Transverse colon (tissue), 4 donors: ENCODE measurements around the gene DOCK1. TPM values are rescaled to one million over a fixed set of nuclear protein-coding genes. Genes with fewer than 3 reads are reported as not detected.

ENCODE experiments used
- DNase-seq: peaks from one replicate; pipeline ENCODE4 v3.0.0-alpha.2; 2019
- H3K27ac ChIP-seq, 4 donors: fragments of 200-600 bp; sonication (generic); 2 replicates each; pipeline ENCODE4 v1.5.1; 2016 to 2018; ENCODE audit warnings: inconsistent platforms in 4 of 4
- H3K27me3 ChIP-seq: fragments of 200-600 bp; sonication (generic); 2 replicates; pipeline ENCODE4 v1.5.1; 2017; ENCODE audit warnings: inconsistent platforms
- H3K36me3 ChIP-seq, 4 donors: fragments of 200-600 bp; sonication (generic); 2 replicates each; pipeline ENCODE4 v1.5.1; 2017 to 2019; ENCODE audit warnings: inconsistent platforms in 4 of 4
- H3K4me1 ChIP-seq, 4 donors: fragments of 200-600 bp; sonication (generic); 2 replicates each; pipeline ENCODE4 v1.5.1; 2017 to 2020; ENCODE audit warnings: inconsistent platforms in 4 of 4
- H3K4me3 ChIP-seq, 4 donors: fragments of 200-600 bp; sonication (generic); 1 replicate in 1 of 4; 2 replicates in 3 of 4; pipeline versions ENCODE4 v1.5.1 to v1.6.1; 2017 to 2019; ENCODE audit warnings: inconsistent platforms in 4 of 4
- H3K9me3 ChIP-seq, 2 donors: fragments of 200-600 bp; sonication (generic); 2 replicates each; pipeline ENCODE4 v1.5.1; 2017 to 2019; ENCODE audit warnings: inconsistent platforms in 2 of 2
- EP300 ChIP-seq: sonication (generic); formaldehyde crosslinking; IDR thresholded peaks from one replicate; pipeline ENCODE4 v1.6.1; 2017; ENCODE audit warnings: antibody characterized with exemption, low read depth
- POLR2A ChIP-seq: fragments of 450-650 bp; IDR thresholded peaks from one replicate; pipeline ENCODE4 v1.6.1; 2016; ENCODE audit warnings: antibody characterized with exemption, mild to moderate bottlenecking, moderate library complexity
- POLR2AphosphoS5 ChIP-seq, 3 donors: sonication (generic); formaldehyde crosslinking; IDR thresholded peaks; one replicate each; pipeline ENCODE4 v1.6.1; 2016; ENCODE audit warnings: antibody characterized with exemption in 3 of 3
- WGBS, 2 donors: methylation state at CpG; one replicate each; pipeline ENCODE4 v1.1.5; 2018; ENCODE audit warnings: low coverage in 1 of 2; 5-methylcytosine and 5-hydroxymethylcytosine counted together
- in situ Hi-C, 4 donors: fragments of 200-750 bp; cut with MboI; loops; one replicate each; pipeline versions ENCODE4 v1.15.0 to v1.15.1; 2017; ENCODE audit warnings: low sequenced_read_pairs in 3 of 4, low pct_ligation_motif_present in 1 of 4, low pct_unique_long_range_greater_than_20kb in 1 of 4
- intact Hi-C: fragments of 100-400 bp; cut with DNase I; formaldehyde crosslinking; loops from one replicate; pipeline ENCODE4 v1.15.1; 2023; ENCODE audit warnings: low total_unique reads
- total RNA-seq, 4 donors: library from RNA; depleted of rRNA; stranded (reverse); fragments of >200 nt; gene quantifications; one replicate each; pipeline ENCODE4 v1.1.0, GENCODE V29; 2016
- TF ChIP-seq, protein P1 (sequence below), 5 experiments: fragments of 200-600 bp in 3 of 5; fragments of 450-650 bp in 2 of 5; sonication (generic) in 3 of 5; IDR thresholded peaks; 1 replicate in 2 of 5; 2 replicates in 3 of 5; pipeline ENCODE4 v1.5.1; 2016 to 2017; ENCODE audit warnings: antibody characterized with exemption in 5 of 5, inconsistent platforms in 3 of 5, mild to moderate bottlenecking in 2 of 5, moderate library complexity in 1 of 5

The DOCK1 gene
- total RNA-seq, 4 donors from 2014 or later: 75.1 to 200 (median 92.5) TPM

DNA sequence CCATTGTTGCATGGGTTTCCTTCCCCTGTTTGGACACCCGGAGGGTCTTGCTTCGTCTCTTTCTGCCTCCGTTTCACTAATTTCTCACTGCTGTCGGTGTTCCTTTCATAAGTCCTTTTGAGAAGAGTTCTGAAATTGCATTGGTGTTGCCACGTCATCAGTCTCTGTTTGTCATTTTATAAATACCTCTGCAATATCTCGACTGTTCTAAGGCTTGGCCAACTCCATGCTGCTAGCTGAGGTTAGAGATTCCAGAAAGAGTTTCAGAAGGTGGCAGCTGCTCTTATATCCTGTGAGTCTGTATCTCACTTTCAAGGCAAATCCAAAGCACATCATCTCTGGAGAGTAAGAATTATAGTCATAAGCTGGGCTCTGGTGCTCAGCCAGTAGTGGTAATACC lies 439.1 kb downstream of the DOCK1 start:
- intact Hi-C loops (no loop called here), in situ Hi-C loops (no loop called here)
- no peaks in the 10 kb centered on the region for H3K4me1 ChIP-seq
- no peaks in the 10 kb centered on the region for H3K27me3 ChIP-seq
- H3K9me3 ChIP-seq: no peaks in the 10 kb centered on the region
- H3K4me3 ChIP-seq: no peak overlapping the region
- DNase-seq: no peak
- no peak for TF ChIP-seq POLR2A
- TF ChIP-seq, protein P1, sequence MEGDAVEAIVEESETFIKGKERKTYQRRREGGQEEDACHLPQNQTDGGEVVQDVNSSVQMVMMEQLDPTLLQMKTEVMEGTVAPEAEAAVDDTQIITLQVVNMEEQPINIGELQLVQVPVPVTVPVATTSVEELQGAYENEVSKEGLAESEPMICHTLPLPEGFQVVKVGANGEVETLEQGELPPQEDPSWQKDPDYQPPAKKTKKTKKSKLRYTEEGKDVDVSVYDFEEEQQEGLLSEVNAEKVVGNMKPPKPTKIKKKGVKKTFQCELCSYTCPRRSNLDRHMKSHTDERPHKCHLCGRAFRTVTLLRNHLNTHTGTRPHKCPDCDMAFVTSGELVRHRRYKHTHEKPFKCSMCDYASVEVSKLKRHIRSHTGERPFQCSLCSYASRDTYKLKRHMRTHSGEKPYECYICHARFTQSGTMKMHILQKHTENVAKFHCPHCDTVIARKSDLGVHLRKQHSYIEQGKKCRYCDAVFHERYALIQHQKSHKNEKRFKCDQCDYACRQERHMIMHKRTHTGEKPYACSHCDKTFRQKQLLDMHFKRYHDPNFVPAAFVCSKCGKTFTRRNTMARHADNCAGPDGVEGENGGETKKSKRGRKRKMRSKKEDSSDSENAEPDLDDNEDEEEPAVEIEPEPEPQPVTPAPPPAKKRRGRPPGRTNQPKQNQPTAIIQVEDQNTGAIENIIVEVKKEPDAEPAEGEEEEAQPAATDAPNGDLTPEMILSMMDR (IDR thresholded peaks at IDR 0.05): no peak
- no peaks in the 10 kb centered on the region for H3K36me3 ChIP-seq
- H3K27ac ChIP-seq: no peak overlapping the region
- WGBS, 2 donors: 88% methylated on average over 6 of the region's 6 CpGs; no CpG with 5 or more reads in 1 of the 2 donors

DNA sequence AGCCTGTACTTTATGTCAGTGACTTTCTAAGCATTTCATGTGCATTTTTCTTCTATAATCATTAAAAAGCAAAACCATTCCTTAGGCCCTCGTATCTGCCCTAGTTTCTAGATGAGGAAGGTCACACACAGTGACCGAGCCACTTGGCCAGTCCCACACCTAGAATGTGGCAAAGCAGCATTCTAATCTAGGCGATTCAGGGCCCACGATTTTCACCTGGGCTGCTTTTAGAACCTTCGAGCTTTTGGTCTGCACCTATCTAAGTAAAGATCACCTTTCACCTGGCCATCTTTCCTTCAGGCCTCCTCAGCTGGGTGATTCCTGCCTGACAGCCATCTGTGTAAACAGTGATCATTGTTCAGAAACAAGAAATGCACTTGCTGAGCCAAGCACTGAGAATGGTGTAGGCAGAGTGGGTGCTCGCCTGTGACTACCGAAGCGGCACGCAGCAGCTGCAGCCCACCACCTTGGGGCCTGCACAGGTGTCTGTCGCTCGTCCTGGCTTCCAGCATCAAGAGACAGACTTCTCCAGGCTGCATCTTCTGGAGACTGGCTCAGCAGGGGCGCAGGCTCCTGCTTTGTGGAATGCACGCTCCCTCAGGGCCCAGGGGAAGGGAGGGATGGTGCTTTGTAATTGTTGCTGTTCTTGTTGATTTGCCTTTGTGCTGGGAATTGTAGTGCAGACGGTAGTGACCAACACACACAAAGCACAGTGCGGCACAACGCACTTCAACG lies 440.2 kb downstream of the DOCK1 start:
- no peaks in the 10 kb centered on the region for H3K27me3 ChIP-seq
- H3K9me3 ChIP-seq: no peaks in the 10 kb centered on the region
- intact Hi-C loops (no loop called here), in situ Hi-C loops (no loop called here)
- TF ChIP-seq EP300: no peak
- TF ChIP-seq POLR2A: no peak
- TF ChIP-seq POLR2AphosphoS5 (IDR thresholded peaks at IDR 0.05): no peak
- TF ChIP-seq, protein P1 (IDR thresholded peaks at IDR 0.05): no peak
- H3K27ac ChIP-seq: no peak overlapping the region
- no peaks in the 10 kb centered on the region for H3K36me3 ChIP-seq
- WGBS, 2 donors: 90 to 93% methylated on average over 7 to 17 of the region's 17 CpGs
- H3K4me1 ChIP-seq: no peaks in the 10 kb centered on the region
- no peak for DNase-seq
- H3K4me3 ChIP-seq: no peak overlapping the region

DNA sequence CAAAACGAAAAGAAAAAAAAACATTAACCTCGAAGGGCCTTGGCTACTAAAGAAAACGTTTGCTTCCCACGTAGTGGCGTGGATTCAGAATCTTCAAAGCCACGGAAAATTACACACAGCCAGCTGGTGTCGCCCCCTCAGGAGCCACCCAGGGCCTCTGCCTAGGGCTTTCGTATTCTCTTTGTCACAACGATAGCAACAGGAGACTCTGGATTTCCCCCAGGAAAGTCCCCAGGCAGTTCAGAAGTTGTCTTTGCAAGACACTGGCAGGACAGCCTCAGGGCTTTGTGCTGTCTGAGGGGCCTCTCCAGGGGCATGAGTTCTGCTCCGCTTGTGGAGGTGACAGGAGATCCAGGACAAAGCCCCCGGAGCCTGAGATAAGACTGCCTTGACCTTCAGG lies 441.4 kb downstream of the DOCK1 start:
- DNase-seq: no peak
- Histone ChIP-seq H3K4me1 (no peaks in the 10 kb centered on the region), H3K27me3 (no peaks in the 10 kb centered on the region), H3K36me3 (no peaks in the 10 kb centered on the region), H3K4me3 (no peak overlapping the region), H3K27ac (no peak overlapping the region), H3K9me3 (no peaks in the 10 kb centered on the region)
- TF ChIP-seq, protein P1 (IDR thresholded peaks at IDR 0.05): no peak
- TF ChIP-seq EP300 (no peak), POLR2AphosphoS5 (IDR thresholded peaks at IDR 0.05) (no peak)
- intact Hi-C loops (no loop called here), in situ Hi-C loops (no loop called here)
- WGBS, 2 donors: 80 to 90% methylated on average over 9 to 11 of the region's 11 CpGs

DNA sequence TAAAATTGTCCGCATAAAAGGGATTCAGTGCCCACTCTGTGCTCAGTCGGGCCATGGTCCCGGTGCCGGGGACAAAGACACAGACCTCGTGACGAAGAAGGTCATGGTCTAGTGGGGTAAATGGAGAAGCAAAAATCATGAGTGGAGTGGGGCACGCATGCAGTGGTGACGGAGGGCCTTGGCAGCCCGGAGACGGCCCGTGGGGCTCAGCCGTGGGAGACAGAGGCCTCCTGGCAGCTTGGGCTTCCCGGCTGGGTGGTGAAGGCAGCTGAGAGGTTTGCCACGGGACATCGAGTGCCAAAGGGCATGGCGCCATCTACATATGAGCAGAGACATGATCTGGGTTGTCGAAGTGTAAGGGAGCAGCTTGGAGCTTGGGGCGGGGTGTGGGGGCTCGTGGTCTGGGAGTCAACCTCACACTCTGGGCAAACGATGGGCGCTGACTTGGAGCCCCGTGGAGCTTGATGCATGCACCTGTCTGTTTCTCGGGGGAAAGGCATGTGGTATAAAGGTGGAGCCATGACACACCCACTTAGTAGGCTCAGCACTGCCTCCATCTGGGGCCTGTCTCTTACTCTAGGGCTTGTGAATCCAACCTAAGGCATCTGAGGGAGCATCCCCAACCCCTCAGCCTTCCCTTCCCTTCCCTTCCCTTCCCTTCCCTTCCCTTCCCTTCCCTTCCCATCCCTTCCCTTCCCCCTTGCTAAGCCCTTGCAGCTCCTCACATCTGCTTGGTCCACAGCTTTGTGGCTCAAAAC lies 442.2 kb downstream of the DOCK1 start:
- DNase-seq: no peak
- no peak for TF ChIP-seq POLR2AphosphoS5 (IDR thresholded peaks at IDR 0.05)
- TF ChIP-seq, protein P1 (IDR thresholded peaks at IDR 0.05): no peak
- no peak for TF ChIP-seq EP300
- no peak for TF ChIP-seq POLR2A
- Histone ChIP-seq H3K27me3 (no peaks in the 10 kb centered on the region), H3K4me3 (no peak overlapping the region), H3K36me3 (no peaks in the 10 kb centered on the region), H3K9me3 (no peaks in the 10 kb centered on the region), H3K4me1 (no peaks in the 10 kb centered on the region), H3K27ac (no peak overlapping the region)
- intact Hi-C loops: no loop called here
- 89 to 93% methylated on average over 18 to 23 of the region's 23 CpGs for WGBS, 2 donors
- in situ Hi-C loops: no loop called here
